IMR-90 (cell line): ENCODE results near the gene CDH13.

Experiments used
- CTCF ChIP-seq: conservative IDR thresholded peaks from 2 replicates; pipeline ENCODE4 v1.5.1; 2012; ENCODE audit warnings: mild to moderate bottlenecking, low read depth, low read length, improper control_type of control experiment
- FOS ChIP-seq: fragments of 150-350 bp; IDR thresholded peaks from 2 replicates; pipeline ENCODE4 v1.6.1; 2016; ENCODE audit warnings: low read depth, low read length
- MXI1 ChIP-seq: IDR thresholded peaks from 2 replicates; pipeline ENCODE4 v1.6.1; 2012; ENCODE audit warnings: low read depth, mild to moderate bottlenecking, low read length, moderate library complexity, borderline replicate concordance
- POLR2A ChIP-seq: IDR thresholded peaks from 2 replicates; pipeline ENCODE4 v1.6.1; 2012; ENCODE audit warnings: mild to moderate bottlenecking, low read depth, low read length
- RFX5 ChIP-seq: IDR thresholded peaks from 2 replicates; pipeline ENCODE4 v1.8.0; 2012; ENCODE audit warnings: low read depth, mild to moderate bottlenecking, low read length, moderate library complexity

GRCh38 chr16:83722456-83723183 lies 1095.9 kb downstream of the CDH13 start:
- no peak for TF ChIP-seq RFX5
- no peak for TF ChIP-seq CTCF
- no peak for TF ChIP-seq POLR2A
- no peak for TF ChIP-seq FOS
- TF ChIP-seq MXI1: no peak
